Activated CD8-positive, alpha-beta T cell treated with anti-CD3 and anti-CD28 coated beads, Interleukin-2, amount 10 ng/mL, durations not matched to agents 7 days and 5 days (primary cell): ENCODE results near the gene MAGI1. TPM values are rescaled to one million over a fixed set of nuclear protein-coding genes. Genes with fewer than 3 reads are reported as not detected.
"Not testable (repeated sequence)": the region's sequence is repeated elsewhere in the genome, so short reads cannot be mapped to it uniquely, and the experiment has no call there.

Source experiments
- ATAC-seq: fragments of 150-1000 bp; cut with Tn5 transposase; one replicate; pipeline ENCODE4 v1.10.0; 2021; ENCODE audit warnings: moderate library complexity
- CTCF ChIA-PET: fragments of 350-600 bp; sonication (Branson Sonifier 250); formaldehyde crosslinking; loops from one replicate; lab custom pipeline; 2021; ENCODE audit warnings: antibody characterized with exemption; lab: Charles Lee
- POLR2A ChIA-PET: fragments of 350-600 bp; sonication (Branson Sonifier 250); formaldehyde crosslinking; loops from one replicate; lab custom pipeline; 2021; ENCODE audit warnings: antibody characterized with exemption; lab: Charles Lee
- DNase-seq: peaks from one replicate; pipeline ENCODE4 v3.0.0-alpha.2; 2020
- H3K27ac Mint-ChIP-seq: one replicate; pipeline ENCODE4 v1.8.0; 2021; ENCODE audit warnings: mild to moderate bottlenecking, mixed read lengths
- H3K27me3 Mint-ChIP-seq: one replicate; pipeline ENCODE4 v1.8.0; 2021; ENCODE audit warnings: low read depth, mixed read lengths
- H3K36me3 Mint-ChIP-seq: one replicate; pipeline ENCODE4 v1.8.0; 2021; ENCODE audit warnings: low read depth, mixed read lengths
- H3K4me1 Mint-ChIP-seq: one replicate; pipeline ENCODE4 v1.8.0; 2021; ENCODE audit warnings: low read depth, mixed read lengths
- H3K4me3 Mint-ChIP-seq: one replicate; pipeline ENCODE4 v1.8.0; 2021; ENCODE audit warnings: mild to moderate bottlenecking, mixed read lengths
- H3K9me3 Mint-ChIP-seq: one replicate; pipeline ENCODE4 v1.8.0; 2022; ENCODE audit warnings: mixed read lengths; ENCODE audit not compliant: insufficient read depth
- total RNA-seq, 2 experiments: library from RNA; stranded (reverse); gene quantifications; one replicate each; pipeline ENCODE4 v1.2.3, GENCODE V29; 2021

MAGI1 gene
- total RNA-seq, 2 experiments from 2014 or later: not detected

DNA sequence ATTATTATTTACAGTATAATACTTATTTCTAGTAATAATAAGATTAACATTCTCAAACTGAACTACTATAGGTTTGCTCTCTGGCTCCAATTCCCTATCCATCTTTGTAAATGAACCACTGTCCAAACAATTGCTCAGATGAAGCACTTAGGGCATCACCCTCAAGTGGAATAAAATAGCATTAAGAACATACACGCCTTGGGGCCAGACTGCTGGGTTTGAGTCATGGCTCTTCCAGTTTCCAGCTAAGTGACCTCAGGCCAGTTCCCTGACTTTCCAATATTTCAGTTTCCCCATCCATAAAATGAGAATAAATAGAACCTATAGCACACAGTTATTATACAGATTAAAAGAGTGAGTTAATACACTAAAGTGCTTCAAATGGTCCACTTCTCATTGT, 507.2 kb downstream of the MAGI1 start:
- DNase-seq (no peak), ATAC-seq (no peak)
- no peak overlapping the region for H3K4me3 Mint-ChIP-seq
- H3K36me3 Mint-ChIP-seq: no peaks in the 10 kb centered on the region
- H3K9me3 Mint-ChIP-seq: peaks cover 4% of the 10 kb centered on the region
- ChIA-PET CTCF (no interaction called here), POLR2A (no interaction called here)
- H3K27ac Mint-ChIP-seq: no peak overlapping the region
- H3K27me3 Mint-ChIP-seq: no peaks in the 10 kb centered on the region
- H3K4me1 Mint-ChIP-seq: no peaks in the 10 kb centered on the region

DNA sequence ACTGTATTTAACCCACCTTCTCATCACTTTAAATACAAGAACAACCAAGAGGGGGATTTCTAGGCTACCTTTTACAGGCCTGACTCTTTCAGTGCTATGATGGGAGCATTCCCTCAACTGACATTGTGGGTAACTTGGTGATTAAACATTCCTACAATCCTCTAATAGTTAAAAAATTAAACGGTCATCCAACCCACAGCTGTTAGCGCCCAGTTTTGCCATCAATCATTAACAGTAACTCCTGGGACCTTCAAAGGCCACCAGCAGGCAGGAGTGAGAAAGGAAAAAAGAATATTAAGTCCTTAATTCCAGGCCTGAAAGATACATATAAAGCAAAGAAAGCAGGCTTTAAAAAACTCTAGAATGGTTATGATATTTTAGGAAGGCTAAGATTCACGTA, 512.1 kb downstream of the MAGI1 start:
- Mint-ChIP-seq H3K36me3 (no peaks in the 10 kb centered on the region), H3K9me3 (peaks cover 12% of the 10 kb centered on the region), H3K4me1 (no peaks in the 10 kb centered on the region), H3K27me3 (no peaks in the 10 kb centered on the region), H3K27ac (no peak overlapping the region), H3K4me3 (no peak overlapping the region)
- ChIA-PET POLR2A (no interaction called here), CTCF (no interaction called here)
- DNase-seq (no peak), ATAC-seq (no peak)

DNA sequence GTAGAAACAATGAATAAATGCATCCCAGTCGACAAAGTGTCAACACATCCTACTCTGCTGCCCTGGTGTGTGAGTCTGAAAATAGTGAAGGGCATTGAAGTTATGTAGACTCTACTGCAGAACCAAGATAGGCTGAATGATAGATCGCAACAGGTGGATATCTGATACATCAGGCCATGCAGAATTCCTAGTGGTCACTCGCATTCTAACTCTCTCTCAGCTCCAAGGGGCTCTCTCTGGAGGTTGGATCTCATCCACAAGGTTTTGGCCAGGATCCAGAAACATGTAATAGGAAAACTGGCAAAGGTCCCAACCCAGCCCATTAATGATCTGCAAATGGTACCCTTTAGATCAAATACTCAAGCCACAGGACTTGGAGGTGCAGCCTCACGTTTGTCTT, 514.1 kb downstream of the MAGI1 start:
- Mint-ChIP-seq H3K27ac (no peak overlapping the region), H3K36me3 (no peaks in the 10 kb centered on the region), H3K27me3 (no peaks in the 10 kb centered on the region), H3K4me1 (no peaks in the 10 kb centered on the region), H3K4me3 (no peak overlapping the region), H3K9me3 (peaks cover 12% of the 10 kb centered on the region)
- DNase-seq (no peak), ATAC-seq (no peak)
- ChIA-PET POLR2A (no interaction called here), CTCF (no interaction called here)

DNA sequence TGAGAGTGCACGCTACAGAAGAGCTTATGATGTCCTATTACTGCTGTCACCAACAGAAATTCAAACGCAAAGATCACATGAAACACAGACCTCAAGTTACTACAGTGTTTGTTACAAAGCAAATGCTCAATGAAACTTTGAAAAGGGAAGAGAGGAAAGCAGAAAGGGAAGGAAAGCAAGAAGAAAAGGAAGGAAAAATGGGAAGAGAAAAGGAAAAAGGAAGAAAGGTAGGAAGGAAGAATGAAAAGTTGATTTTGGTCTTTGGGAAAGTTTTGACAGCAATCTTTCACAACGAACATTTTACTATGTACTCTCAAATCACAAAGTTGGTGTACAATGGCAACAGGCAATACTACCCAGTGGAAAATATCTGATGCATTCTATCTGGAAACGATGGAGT, 514.8 kb downstream of the MAGI1 start:
- H3K27me3 Mint-ChIP-seq: no peaks in the 10 kb centered on the region
- DNase-seq (no peak), ATAC-seq (no peak)
- POLR2A ChIA-PET: no interaction called here
- H3K4me3 Mint-ChIP-seq: no peak overlapping the region
- CTCF ChIA-PET: no interaction called here
- no peaks in the 10 kb centered on the region for H3K4me1 Mint-ChIP-seq
- H3K9me3 Mint-ChIP-seq: peaks cover 12% of the 10 kb centered on the region
- H3K27ac Mint-ChIP-seq: no peak overlapping the region
- no peaks in the 10 kb centered on the region for H3K36me3 Mint-ChIP-seq

DNA sequence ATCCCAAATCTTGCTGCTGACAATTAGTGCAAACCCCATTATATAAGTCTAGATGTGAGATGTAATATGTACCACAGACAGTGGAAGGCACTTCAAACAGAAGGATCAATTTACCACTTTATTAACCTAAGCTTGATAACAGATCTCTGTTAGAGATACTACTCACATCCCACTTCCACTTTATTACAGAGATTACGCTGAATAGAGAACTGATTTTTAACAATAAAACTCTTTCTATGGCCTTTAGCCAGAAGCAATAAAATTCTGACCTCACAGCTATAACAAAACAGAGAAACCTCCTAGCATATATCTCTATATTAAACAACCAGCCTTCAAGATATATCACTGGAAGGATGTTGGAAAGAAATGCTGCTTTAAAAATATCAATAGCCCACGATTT, 517.7 kb downstream of the MAGI1 start:
- Mint-ChIP-seq H3K4me3 (no peak overlapping the region), H3K36me3 (no peaks in the 10 kb centered on the region), H3K27me3 (no peaks in the 10 kb centered on the region), H3K9me3 (peaks cover 9% of the 10 kb centered on the region), H3K27ac (no peak overlapping the region), H3K4me1 (no peaks in the 10 kb centered on the region)
- ChIA-PET CTCF (no interaction called here), POLR2A (no interaction called here)
- ATAC-seq (no peak), DNase-seq (no peak)

DNA sequence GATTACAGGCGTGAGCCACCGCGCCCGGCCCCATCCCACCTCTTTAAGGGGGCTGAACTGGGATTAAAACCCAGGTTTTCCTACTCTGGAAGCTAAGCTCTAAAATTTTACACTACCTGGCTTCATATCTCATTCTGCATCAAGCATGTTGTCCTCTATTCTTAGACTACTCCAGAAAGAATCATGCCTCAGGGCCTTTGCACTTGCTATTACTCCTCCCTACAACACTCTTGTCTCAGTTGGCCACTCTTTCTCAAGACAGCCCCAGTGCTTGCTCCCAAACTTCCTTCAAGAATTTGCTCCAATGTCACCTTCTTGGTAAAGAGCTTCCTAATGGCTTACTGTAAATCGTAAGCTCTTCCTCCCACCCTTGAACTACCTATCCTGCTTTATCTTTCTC, 521.7 kb downstream of the MAGI1 start:
- CTCF ChIA-PET: no interaction called here
- no peaks in the 10 kb centered on the region for H3K36me3 Mint-ChIP-seq
- H3K27me3 Mint-ChIP-seq: no peaks in the 10 kb centered on the region
- no peaks in the 10 kb centered on the region for H3K4me1 Mint-ChIP-seq
- peaks cover 8% of the 10 kb centered on the region for H3K9me3 Mint-ChIP-seq
- ATAC-seq: no peak
- no peak overlapping the region for H3K4me3 Mint-ChIP-seq
- DNase-seq: no peak
- no peak overlapping the region for H3K27ac Mint-ChIP-seq
- POLR2A ChIA-PET: no interaction called here

DNA sequence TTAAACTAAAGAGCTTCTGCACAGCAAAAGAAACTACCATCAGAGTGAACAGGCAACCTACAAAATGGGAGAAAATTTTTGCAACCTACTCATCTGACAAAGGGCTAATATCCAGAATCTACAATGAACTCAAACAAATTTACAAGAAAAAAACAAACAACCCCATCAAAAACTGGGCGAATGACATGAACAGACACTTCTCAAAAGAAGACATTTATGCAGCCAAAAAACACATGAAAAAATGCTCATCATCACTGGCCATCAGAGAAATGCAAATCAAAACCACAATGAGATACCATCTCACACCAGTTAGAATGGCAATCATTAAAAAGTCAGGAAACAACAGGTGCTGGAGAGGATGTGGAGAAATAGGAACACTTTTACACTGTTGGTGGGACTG, 524.4 kb downstream of the MAGI1 start:
- DNase-seq, H3K9me3 Mint-ChIP-seq, ATAC-seq, POLR2A ChIA-PET, H3K36me3 Mint-ChIP-seq, H3K27me3 Mint-ChIP-seq, H3K4me3 Mint-ChIP-seq, H3K27ac Mint-ChIP-seq, CTCF ChIA-PET, H3K4me1 Mint-ChIP-seq: not testable (repeated sequence)

DNA sequence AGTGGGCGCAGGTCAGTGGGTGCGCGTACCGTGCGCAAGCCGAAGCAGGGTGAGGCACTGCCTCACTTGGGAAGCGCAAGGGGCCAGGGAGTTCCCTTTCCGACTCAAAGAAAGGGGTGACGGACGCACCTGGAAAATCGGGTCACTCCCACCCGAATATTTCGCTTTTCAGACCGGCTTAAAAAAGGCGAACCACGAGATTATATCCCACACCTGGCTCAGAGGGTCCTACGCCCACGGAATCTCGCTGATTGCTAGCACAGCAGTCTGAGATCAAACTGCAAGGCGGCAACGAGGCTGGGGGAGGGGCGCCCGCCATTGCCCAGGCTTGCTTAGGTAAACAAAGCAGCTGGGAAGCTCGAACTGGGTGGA, 529.3 kb downstream of the MAGI1 start:
- H3K27me3 Mint-ChIP-seq, H3K9me3 Mint-ChIP-seq, H3K4me3 Mint-ChIP-seq, CTCF ChIA-PET, POLR2A ChIA-PET, H3K27ac Mint-ChIP-seq, H3K36me3 Mint-ChIP-seq, ATAC-seq, H3K4me1 Mint-ChIP-seq, DNase-seq: not testable (repeated sequence)

DNA sequence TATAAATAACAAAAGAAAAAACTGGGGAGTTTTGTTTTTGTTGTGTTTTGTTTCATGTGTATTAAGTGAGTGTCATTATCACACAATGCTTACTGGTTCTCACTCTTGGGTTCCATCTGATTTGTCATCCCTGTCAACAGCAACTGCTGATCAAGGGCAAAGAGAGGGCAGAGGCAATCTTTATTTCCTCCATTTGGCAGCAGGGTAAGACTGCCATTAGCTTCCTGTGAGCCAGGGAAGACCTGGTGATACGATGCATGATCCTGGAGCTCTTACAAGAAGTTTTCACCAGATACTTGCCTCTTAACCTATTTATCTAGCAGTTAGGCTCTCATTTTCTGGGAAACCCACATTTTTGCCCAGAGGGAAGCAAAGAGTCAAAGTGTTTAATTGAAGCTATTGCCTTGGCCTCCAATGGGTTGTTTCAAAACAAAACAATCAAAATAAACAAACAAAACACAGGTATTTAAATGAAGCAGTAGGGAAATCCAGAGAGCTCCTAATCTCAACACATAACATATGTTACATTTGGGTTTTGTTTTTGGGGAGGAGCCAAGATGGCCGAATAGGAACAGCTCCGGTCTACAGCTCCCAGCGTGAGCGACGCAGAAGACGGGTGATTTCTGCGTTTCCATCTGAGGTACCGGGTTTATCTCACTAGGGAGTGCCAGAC, 529.8 kb downstream of the MAGI1 start:
- ATAC-seq: no peak
- H3K27me3 Mint-ChIP-seq: no peaks in the 10 kb centered on the region
- DNase-seq: no peak
- H3K4me3 Mint-ChIP-seq: no peak overlapping the region
- POLR2A ChIA-PET: no interaction called here
- H3K36me3 Mint-ChIP-seq: no peaks in the 10 kb centered on the region
- CTCF ChIA-PET: no interaction called here
- H3K27ac Mint-ChIP-seq: no peak overlapping the region
- H3K4me1 Mint-ChIP-seq: no peaks in the 10 kb centered on the region
- peaks cover 4% of the 10 kb centered on the region for H3K9me3 Mint-ChIP-seq

DNA sequence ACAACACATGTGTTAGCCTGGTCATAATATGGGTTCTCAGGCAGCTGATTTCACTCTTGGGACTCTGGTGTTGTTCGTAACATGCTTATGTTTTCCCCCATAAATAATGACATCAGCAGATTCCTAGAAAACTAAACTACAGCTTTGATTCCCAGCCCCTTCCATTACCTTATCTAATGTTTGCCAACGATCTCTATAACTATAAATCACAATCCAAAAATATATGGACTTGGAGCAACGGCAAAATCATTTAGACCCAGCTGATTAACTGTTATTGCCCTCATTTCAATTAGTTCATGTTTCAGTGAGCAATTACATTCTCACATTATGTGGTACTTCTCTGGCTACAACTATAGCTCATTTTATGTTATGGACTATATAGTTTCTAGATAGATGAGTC, 531.3 kb downstream of the MAGI1 start:
- no peak overlapping the region for H3K4me3 Mint-ChIP-seq

DNA sequence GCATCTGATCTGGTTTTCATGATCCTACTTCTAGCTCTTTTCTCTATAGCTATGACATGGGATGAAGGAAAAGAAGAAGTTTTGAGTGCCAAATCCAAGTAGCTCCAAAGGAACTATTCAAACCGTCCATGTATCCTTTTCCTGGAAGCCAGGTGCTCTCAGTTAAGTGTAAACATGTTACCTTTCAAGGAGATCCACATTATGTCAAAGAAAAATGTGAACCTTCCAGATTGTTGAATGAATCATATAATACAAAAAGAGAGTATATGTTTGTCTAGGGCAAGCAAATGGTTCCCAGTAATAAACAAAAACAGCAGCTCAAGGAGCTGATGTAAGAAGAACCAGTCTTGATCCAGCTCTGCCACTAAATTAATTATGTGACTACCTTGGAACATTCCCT, 534.9 kb downstream of the MAGI1 start:
- H3K9me3 Mint-ChIP-seq: peaks cover 8% of the 10 kb centered on the region
- DNase-seq: no peak
- no peaks in the 10 kb centered on the region for H3K36me3 Mint-ChIP-seq

More for the DNA sequence above, 531.3 kb downstream of the MAGI1 start:
- ATAC-seq (no peak), DNase-seq (no peak)
- H3K36me3 Mint-ChIP-seq: no peaks in the 10 kb centered on the region
- no peaks in the 10 kb centered on the region for H3K4me1 Mint-ChIP-seq
- ChIA-PET POLR2A (no interaction called here), CTCF (no interaction called here)
- H3K27me3 Mint-ChIP-seq: no peaks in the 10 kb centered on the region
- H3K9me3 Mint-ChIP-seq: peaks cover 4% of the 10 kb centered on the region
- no peak overlapping the region for H3K27ac Mint-ChIP-seq

DNA sequence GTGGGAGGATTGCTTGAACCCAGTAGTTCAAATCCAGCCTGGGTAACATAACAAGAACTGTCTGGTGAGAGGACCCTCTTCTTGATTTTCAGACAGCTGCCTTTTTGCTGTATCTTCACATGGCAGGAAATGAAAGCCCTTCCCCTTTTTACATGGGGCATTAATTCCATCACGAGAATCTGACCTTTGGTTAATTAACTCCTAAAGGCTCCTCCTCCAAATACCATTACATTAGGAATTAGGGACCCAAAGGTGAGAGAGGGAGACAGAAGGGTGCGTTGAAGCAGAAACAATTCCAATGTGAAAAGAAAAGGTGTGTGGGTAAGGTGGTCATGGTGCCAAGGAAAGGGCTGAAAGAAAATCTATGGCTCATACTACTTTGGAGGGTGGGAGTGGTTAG, 536.2 kb downstream of the MAGI1 start:
- no peak for DNase-seq
- ChIA-PET CTCF (no interaction called here), POLR2A (no interaction called here)
- Mint-ChIP-seq H3K4me3 (no peak overlapping the region), H3K36me3 (no peaks in the 10 kb centered on the region), H3K9me3 (peaks cover 6% of the 10 kb centered on the region), H3K27ac (no peak overlapping the region), H3K27me3 (no peaks in the 10 kb centered on the region), H3K4me1 (no peaks in the 10 kb centered on the region)
- no peak for ATAC-seq

More for the DNA sequence above, 534.9 kb downstream of the MAGI1 start:
- POLR2A ChIA-PET: no interaction called here
- H3K4me1 Mint-ChIP-seq: no peaks in the 10 kb centered on the region
- no peaks in the 10 kb centered on the region for H3K27me3 Mint-ChIP-seq
- no peak overlapping the region for H3K27ac Mint-ChIP-seq
- CTCF ChIA-PET: no interaction called here
- ATAC-seq: no peak
- no peak overlapping the region for H3K4me3 Mint-ChIP-seq
